NB4 (cell line): ENCODE measurements around the gene GRID1.

Experiments used
- POLR2A ChIP-seq: IDR thresholded peaks from 2 replicates; pipeline ENCODE4 v1.6.1; 2011; ENCODE audit warnings: mild to moderate bottlenecking; ENCODE audit not compliant: insufficient read length; ENCODE audit errors: extremely low read depth
- TF ChIP-seq, protein P1 (sequence below): IDR thresholded peaks from one replicate; pipeline ENCODE4 v1.5.1; 2012; ENCODE audit warnings: low read depth, low read length

DNA sequence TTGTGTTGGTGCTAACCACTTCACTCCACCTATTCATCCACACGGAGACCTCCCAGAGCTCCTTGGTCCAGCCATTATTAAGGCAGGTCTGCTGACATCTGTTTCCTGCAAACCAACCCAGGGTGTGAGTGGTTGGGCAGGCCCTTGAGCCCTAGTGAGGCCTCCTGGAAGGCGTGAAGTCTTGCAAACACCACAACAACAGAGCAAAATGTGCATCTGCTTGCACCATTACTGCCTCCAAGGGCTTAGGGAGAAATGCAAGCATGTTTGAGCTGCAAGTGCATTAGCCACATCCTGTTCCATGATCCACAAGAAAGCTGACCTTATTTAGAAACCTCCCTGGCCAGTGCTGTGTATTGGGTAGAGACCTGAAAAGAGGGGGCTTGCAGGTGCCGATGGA, 325.5 kb downstream of the GRID1 start:
- TF ChIP-seq, protein P1, sequence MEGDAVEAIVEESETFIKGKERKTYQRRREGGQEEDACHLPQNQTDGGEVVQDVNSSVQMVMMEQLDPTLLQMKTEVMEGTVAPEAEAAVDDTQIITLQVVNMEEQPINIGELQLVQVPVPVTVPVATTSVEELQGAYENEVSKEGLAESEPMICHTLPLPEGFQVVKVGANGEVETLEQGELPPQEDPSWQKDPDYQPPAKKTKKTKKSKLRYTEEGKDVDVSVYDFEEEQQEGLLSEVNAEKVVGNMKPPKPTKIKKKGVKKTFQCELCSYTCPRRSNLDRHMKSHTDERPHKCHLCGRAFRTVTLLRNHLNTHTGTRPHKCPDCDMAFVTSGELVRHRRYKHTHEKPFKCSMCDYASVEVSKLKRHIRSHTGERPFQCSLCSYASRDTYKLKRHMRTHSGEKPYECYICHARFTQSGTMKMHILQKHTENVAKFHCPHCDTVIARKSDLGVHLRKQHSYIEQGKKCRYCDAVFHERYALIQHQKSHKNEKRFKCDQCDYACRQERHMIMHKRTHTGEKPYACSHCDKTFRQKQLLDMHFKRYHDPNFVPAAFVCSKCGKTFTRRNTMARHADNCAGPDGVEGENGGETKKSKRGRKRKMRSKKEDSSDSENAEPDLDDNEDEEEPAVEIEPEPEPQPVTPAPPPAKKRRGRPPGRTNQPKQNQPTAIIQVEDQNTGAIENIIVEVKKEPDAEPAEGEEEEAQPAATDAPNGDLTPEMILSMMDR = no peak
- TF ChIP-seq POLR2A = no peak
